IMR-90 (cell line): ENCODE measurements around the gene MGAT4C. TPM values are rescaled to one million over a fixed set of nuclear protein-coding genes. Genes with fewer than 3 reads are reported as not detected.

ENCODE experiments used
- ATAC-seq: fragments of 200-7000 bp; cut with Tn5 transposase; 2 replicates; pipeline ENCODE4 v1.9.1; 2020; ENCODE audit warnings: low read depth, mild to moderate bottlenecking, moderate library complexity
- BruUV-seq: library from RNA; stranded (reverse); fragments of 400-500 nt; replicated peaks from 2 replicates; lab custom pipeline; 2021; lab: Mats Ljungman, UMichigan
- CTCF ChIA-PET: fragments of 300-600 bp; formaldehyde crosslinking; extraction: SDS; loops from one replicate; lab custom pipeline; 2021; ENCODE audit warnings: antibody characterized with exemption; lab: Yijun Ruan, JAX
- POLR2A ChIA-PET: fragments of 300-600 bp; sonication (Branson Sonifier 250); formaldehyde crosslinking; loops from one replicate; lab custom pipeline; 2022; ENCODE audit warnings: antibody characterized with exemption; ENCODE audit not compliant: unreplicated experiment; lab: Charles Lee
- DNase-seq: peaks from one replicate; pipeline ENCODE4 v3.0.0; 2013
- H2AFZ ChIP-seq: replicated peaks from 2 replicates; pipeline ENCODE3; 2013; ENCODE audit warnings: low read length, mild to moderate bottlenecking; ENCODE audit not compliant: poor library complexity
- H2AK5ac ChIP-seq: 2 replicates; pipeline ENCODE4 v1.6.1; 2013; ENCODE audit warnings: low read depth, low read length, inconsistent platforms
- H2AK9ac ChIP-seq: replicated peaks from 2 replicates; pipeline ENCODE3; 2013; ENCODE audit warnings: mild to moderate bottlenecking, low read depth, low read length, moderate library complexity; ENCODE audit not compliant: poor library complexity
- H2BK120ac ChIP-seq: 2 replicates; pipeline ENCODE4 v1.6.1; 2013; ENCODE audit warnings: low read depth, low read length, inconsistent platforms
- H2BK15ac ChIP-seq: 3 replicates; pipeline ENCODE4 v1.6.1; 2013; ENCODE audit warnings: low read depth, low read length, inconsistent platforms
- H2BK20ac ChIP-seq: 2 replicates; pipeline ENCODE4 v1.6.1; 2013; ENCODE audit warnings: low read depth, mild to moderate bottlenecking, inconsistent platforms, low read length, moderate library complexity
- H2BK5ac ChIP-seq: 2 replicates; pipeline ENCODE4 v1.6.1; 2013; ENCODE audit warnings: mild to moderate bottlenecking, low read depth, low read length, inconsistent platforms; ENCODE audit not compliant: poor library complexity, severe bottlenecking
- H3K14ac ChIP-seq: replicated peaks from 2 replicates; pipeline ENCODE4 v1.6.1; 2013; ENCODE audit warnings: low read depth, low read length, inconsistent platforms
- H3K18ac ChIP-seq: 2 replicates; pipeline ENCODE4 v1.6.1; 2013; ENCODE audit warnings: low read depth, low read length, control low read depth
- H3K23ac ChIP-seq: 2 replicates; pipeline ENCODE4 v1.6.1; 2013; ENCODE audit warnings: low read depth, low read length, inconsistent platforms
- H3K27ac ChIP-seq: 2 replicates; pipeline ENCODE4 v1.5.1; 2013; ENCODE audit warnings: mild to moderate bottlenecking, control low read depth, low read length; ENCODE audit not compliant: insufficient read depth
- H3K27me3 ChIP-seq: 2 replicates; pipeline ENCODE4 v1.6.1; 2013; ENCODE audit warnings: low read length; ENCODE audit not compliant: control insufficient read depth, insufficient read depth
- H3K36me3 ChIP-seq: 2 replicates; pipeline ENCODE4 v1.6.1; 2013; ENCODE audit warnings: low read length, mixed read lengths; ENCODE audit not compliant: control insufficient read depth, insufficient read depth
- H3K4ac ChIP-seq: 2 replicates; pipeline ENCODE4 v1.6.1; 2013; ENCODE audit warnings: low read depth, low read length, inconsistent platforms
- H3K4me1 ChIP-seq: 2 replicates; pipeline ENCODE4 v1.6.1; 2013; ENCODE audit warnings: low read length, mixed read lengths; ENCODE audit not compliant: control insufficient read depth, insufficient read depth
- H3K4me2 ChIP-seq: 2 replicates; pipeline ENCODE4 v1.6.1; 2013; ENCODE audit warnings: low read depth, mild to moderate bottlenecking, control low read depth, low read length, moderate library complexity
- H3K4me3 ChIP-seq: 2 replicates; pipeline ENCODE4 v1.5.1; 2013; ENCODE audit warnings: low read depth, mild to moderate bottlenecking, control low read depth, low read length, moderate library complexity; ENCODE audit not compliant: insufficient read depth
- H3K56ac ChIP-seq: 2 replicates; pipeline ENCODE4 v1.6.1; 2013; ENCODE audit warnings: low read length, inconsistent platforms; ENCODE audit not compliant: insufficient read depth; ENCODE audit errors: extremely low read depth
- H3K79me1 ChIP-seq, 2 experiments: 2 replicates each; pipeline ENCODE4 v1.6.1; 2013; ENCODE audit warnings: low read length in 2 of 2, inconsistent platforms in 1 of 2, low read depth in 1 of 2
- H3K9ac ChIP-seq: 2 replicates; pipeline ENCODE4 v1.6.1; 2013; ENCODE audit warnings: low read depth, low read length, control low read depth
- H3K9me1 ChIP-seq: 2 replicates; pipeline ENCODE4 v1.6.1; 2013; ENCODE audit warnings: low read length, inconsistent platforms; ENCODE audit not compliant: insufficient read depth
- H3K9me3 ChIP-seq: 2 replicates; pipeline ENCODE4 v1.6.1; 2013; ENCODE audit warnings: low read length; ENCODE audit not compliant: control insufficient read depth, insufficient read depth
- H4K20me1 ChIP-seq: 2 replicates; pipeline ENCODE4 v1.6.1; 2013; ENCODE audit warnings: low read length, inconsistent platforms; ENCODE audit not compliant: insufficient read depth
- H4K5ac ChIP-seq: 2 replicates; pipeline ENCODE4 v1.6.1; 2013; ENCODE audit warnings: mild to moderate bottlenecking, low read depth, low read length, control low read depth
- H4K8ac ChIP-seq, 2 experiments: 2 replicates each; pipeline ENCODE4 v1.6.1; 2013; ENCODE audit warnings: low read depth in 2 of 2, low read length in 2 of 2, control low read depth in 1 of 2, inconsistent platforms in 1 of 2
- H4K91ac ChIP-seq: 2 replicates; pipeline ENCODE4 v1.6.1; 2013; ENCODE audit warnings: low read depth, low read length, inconsistent platforms; ENCODE audit not compliant: insufficient read depth
- BHLHE40 ChIP-seq: fragments of 150-350 bp; IDR thresholded peaks from 2 replicates; pipeline ENCODE4 v1.6.1; 2016; ENCODE audit warnings: mild to moderate bottlenecking, low read depth, low read length
- CEBPB ChIP-seq: IDR thresholded peaks from 2 replicates; pipeline ENCODE4 v1.6.1; 2012; ENCODE audit warnings: low read depth, low read length, improper control_type of control experiment
- CHD1 ChIP-seq: IDR thresholded peaks from 2 replicates; pipeline ENCODE4 v1.6.1; 2012; ENCODE audit warnings: low read depth, low read length, improper control_type of control experiment
- CTCF ChIP-seq: conservative IDR thresholded peaks from 2 replicates; pipeline ENCODE4 v1.5.1; 2012; ENCODE audit warnings: mild to moderate bottlenecking, low read depth, low read length, improper control_type of control experiment
- ELK1 ChIP-seq: fragments of 150-350 bp; IDR thresholded peaks from 2 replicates; pipeline ENCODE4 v1.6.1; 2016; ENCODE audit warnings: low read depth, mild to moderate bottlenecking, low read length, moderate library complexity, borderline replicate concordance
- FOS ChIP-seq: fragments of 150-350 bp; IDR thresholded peaks from 2 replicates; pipeline ENCODE4 v1.6.1; 2016; ENCODE audit warnings: low read depth, low read length
- MAFK ChIP-seq: IDR thresholded peaks from 2 replicates; pipeline ENCODE4 v1.6.1; 2012; ENCODE audit warnings: low read depth, low read length, improper control_type of control experiment
- MAZ ChIP-seq: IDR thresholded peaks from 2 replicates; pipeline ENCODE4 v1.6.1; 2012; ENCODE audit warnings: low read depth, mild to moderate bottlenecking, low read length, improper control_type of control experiment, moderate library complexity, borderline replicate concordance
- MXI1 ChIP-seq: IDR thresholded peaks from 2 replicates; pipeline ENCODE4 v1.6.1; 2012; ENCODE audit warnings: low read depth, mild to moderate bottlenecking, low read length, moderate library complexity, borderline replicate concordance
- NFE2L2 ChIP-seq: fragments of 150-350 bp; IDR thresholded peaks from 2 replicates; pipeline ENCODE4 v1.6.1; 2016; ENCODE audit warnings: low read depth, mild to moderate bottlenecking, low read length
- RAD21 ChIP-seq: IDR thresholded peaks from 2 replicates; pipeline ENCODE4 v1.6.1; 2012; ENCODE audit warnings: low read length, improper control_type of control experiment
- RFX5 ChIP-seq: IDR thresholded peaks from 2 replicates; pipeline ENCODE4 v1.8.0; 2012; ENCODE audit warnings: low read depth, mild to moderate bottlenecking, low read length, moderate library complexity
- SMC3 ChIP-seq: fragments of 150-350 bp; IDR thresholded peaks from 2 replicates; pipeline ENCODE4 v1.6.1; 2016; ENCODE audit warnings: low read depth, mild to moderate bottlenecking, antibody characterized with exemption, low read length, moderate library complexity
- USF2 ChIP-seq: fragments of 150-350 bp; IDR thresholded peaks from 2 replicates; pipeline ENCODE4 v1.6.1; 2017; ENCODE audit warnings: mild to moderate bottlenecking, antibody characterized with exemption, low read length, low read depth
- dilution Hi-C: fragments of 300-500 bp; cut with HindIII; formaldehyde crosslinking; loops from one replicate; pipeline ENCODE4 v1.14.3; 2018; ENCODE audit warnings: low sequenced_read_pairs; ENCODE audit not compliant: unreplicated experiment
- in situ Hi-C: fragments of 300-500 bp; cut with MboI; formaldehyde crosslinking; loops from 3 replicates; pipeline ENCODE4 v1.14.3; 2019; ENCODE audit warnings: low sequenced_read_pairs, inconsistent platforms, mixed read lengths
- intact Hi-C: fragments of 100-400 bp; cut with micrococcal nuclease; formaldehyde crosslinking; loops from 2 replicates; pipeline ENCODE4 v1.10.0; 2022
- polyA plus RNA-seq, 3 experiments: library from polyadenylated mRNA; depleted of rRNA; stranded (reverse); fragments of >200 nt; gene quantifications; 2 replicates each; pipeline ENCODE4 v1.2.3, GENCODE V29; 2012; ENCODE audit warnings: low replicate concordance in 1 of 3
- total RNA-seq: library from RNA; depleted of rRNA; stranded (reverse); fragments of >200 nt; gene quantifications from 2 replicates; pipeline ENCODE4 v1.2.3, GENCODE V29; 2012

The MGAT4C gene
- total and polyA plus RNA-seq, 2 of the 4 experiments (the other 2 are of a cell fraction) = not detected

GRCh38 chr12:86006727-86007126 is 249.5 kb downstream of the MGAT4C start:
- Histone ChIP-seq H2AK5ac (no peak overlapping the region), H2AFZ (no peak overlapping the region), H2BK20ac (no peak overlapping the region), H2BK120ac (no peak overlapping the region), H2BK15ac (no peak overlapping the region), H2BK5ac (no peak overlapping the region), H3K56ac (no peak overlapping the region), H3K4ac (no peak overlapping the region), H3K4me2 (no peak overlapping the region), H3K18ac (no peak overlapping the region), H4K8ac (no peak overlapping the region), H3K36me3 (no peaks in the 10 kb centered on the region), H3K4me1 (no peaks in the 10 kb centered on the region), H4K91ac (no peak overlapping the region), H3K27me3 (no peaks in the 10 kb centered on the region), H3K23ac (no peak overlapping the region), H4K5ac (no peak overlapping the region), H3K9me1 (no peaks in the 10 kb centered on the region), H4K20me1 (no peaks in the 10 kb centered on the region), H3K4me3 (no peak overlapping the region), H3K79me1 (no peaks in the 10 kb centered on the region), H2AK9ac (no peak overlapping the region), H3K27ac (no peak overlapping the region), H3K9me3 (no peaks in the 10 kb centered on the region), H3K14ac (no peak overlapping the region), H3K9ac (no peak overlapping the region)
- ChIA-PET POLR2A (no interaction called here), CTCF (no interaction called here)
- no TSS peak for BruUV-seq
- DNase-seq (no peak), ATAC-seq (no peak)
- intact Hi-C loops = no loop called here
- in situ Hi-C loops = no loop called here
- no peak for TF ChIP-seq RAD21
- TF ChIP-seq ELK1 = no peak
- TF ChIP-seq CHD1 = no peak
- no peak for TF ChIP-seq NFE2L2
- TF ChIP-seq MXI1 = no peak
- no peak for TF ChIP-seq SMC3
- TF ChIP-seq CTCF = no peak
- no peak for TF ChIP-seq RFX5
- TF ChIP-seq BHLHE40 = no peak
- no peak for TF ChIP-seq CEBPB
- TF ChIP-seq MAFK = no peak
- no peak for TF ChIP-seq MAZ
- TF ChIP-seq USF2 = no peak
- no peak for TF ChIP-seq FOS
- dilution Hi-C loops = no loop called here
